GM12891 (cell line): ENCODE results near the gene CCSER1.

Source experiments
- DNase-seq: peaks from one replicate; pipeline ENCODE4 v3.0.0; 2011; ENCODE audit warnings: low spot score; ENCODE audit not compliant: insufficient read length
- FAIRE-seq: peaks from 2 replicates; lab custom pipeline; 2011; peaks lifted over from hg19 to GRCh38; lab: Jason Lieb, UNC
- PAX5 ChIP-seq: IDR thresholded peaks from 2 replicates; pipeline ENCODE4 v1.6.1; 2011; ENCODE audit warnings: low read length, moderate library complexity, mild to moderate bottlenecking; ENCODE audit not compliant: insufficient read depth, severe bottlenecking
- POLR2A ChIP-seq: IDR thresholded peaks from 2 replicates; pipeline ENCODE4 v1.6.1; 2011; ENCODE audit warnings: low read depth, low read length, control low read depth
- POLR2AphosphoS5 ChIP-seq: IDR thresholded peaks from 2 replicates; pipeline ENCODE4 v1.6.1; 2011; ENCODE audit warnings: low read depth, low read length, control low read depth
- POU2F2 ChIP-seq: IDR thresholded peaks from 2 replicates; pipeline ENCODE4 v1.6.1; 2011; ENCODE audit warnings: low read depth, mild to moderate bottlenecking, control low read depth, low read length, moderate library complexity
- SPI1 ChIP-seq: IDR thresholded peaks from 2 replicates; pipeline ENCODE4 v1.6.1; 2011; ENCODE audit warnings: low read depth, low read length, control low read depth
- TAF1 ChIP-seq: IDR thresholded peaks from 2 replicates; pipeline ENCODE4 v1.6.1; 2011; ENCODE audit warnings: low read depth, low read length, control low read depth

The CCSER1 gene

GRCh38 chr4:90922174-90922573 is 795.0 kb downstream of the CCSER1 start:
- TF ChIP-seq TAF1 (no peak), PAX5 (no peak), SPI1 (no peak), POU2F2 (no peak), POLR2AphosphoS5 (no peak), POLR2A (no peak)
- DNase-seq (no peak), FAIRE-seq (no peak)

GRCh38 chr4:90926957-90927356 is 799.8 kb downstream of the CCSER1 start:
- DNase-seq (no peak), FAIRE-seq (no peak)
- TF ChIP-seq PAX5 = no peak
- no peak for TF ChIP-seq POLR2AphosphoS5
- no peak for TF ChIP-seq SPI1
- no peak for TF ChIP-seq POU2F2
- no peak for TF ChIP-seq TAF1
- no peak for TF ChIP-seq POLR2A

DNA sequence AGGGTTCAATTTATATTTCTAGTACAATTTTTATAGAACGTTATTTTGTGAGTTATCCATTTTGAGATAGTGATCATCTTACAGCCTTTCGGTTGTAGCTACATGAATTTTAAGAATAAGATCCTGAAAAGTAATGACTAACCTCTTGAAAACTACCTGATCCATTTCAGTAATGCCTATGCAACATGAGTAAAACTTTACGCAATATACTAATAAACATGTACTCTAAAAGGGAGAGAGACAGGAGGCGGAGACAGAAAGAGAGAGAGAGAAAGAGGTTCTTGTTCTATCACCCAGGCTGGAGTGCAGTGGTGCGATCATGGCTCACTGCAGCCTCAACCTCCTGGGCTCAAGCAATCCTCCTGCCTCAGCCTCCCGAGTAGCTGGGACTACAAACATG is 816.1 kb downstream of the CCSER1 start:
- FAIRE-seq = no peak
- no peak for DNase-seq
- TF ChIP-seq POLR2A = no peak
- TF ChIP-seq POLR2AphosphoS5 = no peak
- TF ChIP-seq PAX5 = no peak
- TF ChIP-seq SPI1 = no peak
- no peak for TF ChIP-seq POU2F2
- no peak for TF ChIP-seq TAF1

DNA sequence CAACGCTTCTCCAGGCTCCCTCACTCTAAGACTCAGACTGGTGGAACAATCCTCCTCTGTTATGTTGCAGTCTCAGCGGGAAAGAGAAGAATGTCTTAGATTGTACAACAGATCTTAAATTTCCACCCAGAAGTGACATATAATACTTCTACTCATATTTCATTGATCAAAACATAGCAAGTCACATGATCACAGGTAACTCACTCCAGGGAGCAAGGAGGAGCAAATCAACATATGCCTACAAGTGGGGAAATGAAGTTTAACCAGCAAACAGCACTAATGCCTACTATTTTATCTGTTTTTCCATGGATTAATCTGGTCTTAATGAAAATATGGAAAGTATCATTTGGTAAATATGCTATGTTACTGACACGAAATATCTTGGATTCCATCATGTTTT is 819.8 kb downstream of the CCSER1 start:
- no peak for FAIRE-seq
- DNase-seq = no peak
- TF ChIP-seq POLR2A = no peak
- no peak for TF ChIP-seq POLR2AphosphoS5
- no peak for TF ChIP-seq SPI1
- TF ChIP-seq POU2F2 = no peak
- no peak for TF ChIP-seq PAX5
- TF ChIP-seq TAF1 = no peak

GRCh38 chr4:90950385-90950841 is 823.2 kb downstream of the CCSER1 start:
- no peak for TF ChIP-seq POLR2A
- TF ChIP-seq PAX5 = no peak
- TF ChIP-seq TAF1 = no peak
- TF ChIP-seq POLR2AphosphoS5 = no peak
- no peak for TF ChIP-seq SPI1
- no peak for TF ChIP-seq POU2F2
- no peak for FAIRE-seq
- DNase-seq = no peak

DNA sequence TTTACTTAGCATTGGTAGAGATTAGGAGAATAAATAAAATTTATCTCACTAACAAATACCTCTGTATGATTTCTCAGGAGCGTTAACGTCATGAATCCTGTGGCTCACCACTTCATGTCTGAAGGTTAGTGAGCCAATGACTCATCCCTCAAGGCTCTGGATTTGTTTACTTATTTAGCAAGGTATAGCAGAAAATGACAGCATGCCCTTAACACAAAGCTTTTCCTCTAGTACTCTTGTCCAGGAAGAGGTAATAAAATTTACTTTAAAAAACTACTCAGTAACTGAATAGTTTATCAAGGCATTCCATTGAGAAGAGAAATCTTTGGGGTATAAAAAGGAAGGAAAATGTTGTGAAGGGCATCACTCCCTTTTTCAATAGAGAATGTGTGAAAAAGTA is 823.8 kb downstream of the CCSER1 start:
- DNase-seq (no peak), FAIRE-seq (no peak)
- TF ChIP-seq POLR2AphosphoS5 (no peak), SPI1 (no peak), POU2F2 (no peak), TAF1 (no peak), PAX5 (no peak), POLR2A (no peak)

- DNase-seq (no peak), FAIRE-seq (no peak)
- no peak for TF ChIP-seq SPI1
- TF ChIP-seq POU2F2 = no peak
- no peak for TF ChIP-seq POLR2A
- TF ChIP-seq PAX5 = no peak
- TF ChIP-seq POLR2AphosphoS5 = no peak
- no peak for TF ChIP-seq TAF1
Observed at GRCh38 chr4:90958256-90958895, 831.2 kb downstream of the CCSER1 start.

GRCh38 chr4:90960433-90960832 is 833.2 kb downstream of the CCSER1 start:
- no peak for FAIRE-seq
- no peak for DNase-seq
- TF ChIP-seq SPI1 (no peak), TAF1 (no peak), PAX5 (no peak), POLR2A (no peak), POU2F2 (no peak), POLR2AphosphoS5 (no peak)

DNA sequence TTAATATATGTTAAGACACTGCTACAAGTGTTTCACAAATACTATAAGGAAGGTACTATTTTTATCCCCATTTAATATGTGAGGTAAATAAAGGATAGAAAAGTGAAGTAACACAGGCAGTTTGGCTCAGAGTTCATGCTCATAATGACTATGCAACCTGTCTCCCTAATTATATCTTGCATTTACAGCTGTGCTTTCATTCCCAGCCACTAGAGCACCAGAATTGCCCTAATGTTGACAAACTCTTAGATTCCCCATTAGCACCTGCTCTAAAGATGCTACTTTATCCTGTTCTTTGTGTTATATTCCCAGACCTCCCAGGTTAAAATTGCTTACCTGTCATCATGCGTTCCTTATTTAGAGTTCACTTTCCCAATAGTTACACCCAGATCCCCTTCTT is 833.6 kb downstream of the CCSER1 start:
- TF ChIP-seq PAX5 (no peak), TAF1 (no peak), POLR2AphosphoS5 (no peak), SPI1 (no peak), POU2F2 (no peak), POLR2A (no peak)
- no peak for FAIRE-seq

GRCh38 chr4:90970021-90970420 is 842.8 kb downstream of the CCSER1 start:
- no peak for FAIRE-seq
- TF ChIP-seq TAF1 (no peak), PAX5 (no peak), POU2F2 (no peak), POLR2AphosphoS5 (no peak), POLR2A (no peak), SPI1 (no peak)
- DNase-seq = no peak

More for the DNA sequence above, 833.6 kb downstream of the CCSER1 start:
- DNase-seq = no peak
